ENCODE measurements around the gene ZNF554. TPM values are rescaled to one million over a fixed set of nuclear protein-coding genes. Genes with fewer than 3 reads are reported as not detected.

ZNF554 gene
- total and polyA plus RNA-seq, 4 donors: 1.1 to 8.8 (median 4.0) TPM

DNA sequence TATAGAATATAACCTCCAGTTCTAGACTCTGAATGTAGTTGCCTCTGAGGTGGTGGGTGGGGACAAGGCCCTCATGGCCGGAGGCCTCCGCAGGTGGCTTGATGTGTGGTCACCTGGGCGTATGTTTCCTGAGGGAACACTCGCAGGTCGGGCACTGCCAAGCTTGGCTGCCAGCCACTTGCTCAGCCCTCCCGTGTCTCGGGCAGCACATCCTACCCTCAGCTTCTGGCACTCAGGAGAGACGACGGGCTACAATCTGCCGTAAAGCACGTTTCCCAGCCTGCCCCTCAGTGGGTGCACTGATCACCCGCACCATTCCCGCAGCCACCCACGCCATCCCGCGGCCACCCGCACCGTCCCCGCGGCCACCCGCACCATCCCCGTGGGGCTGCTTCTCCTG, 19.2 kb upstream of the ZNF554 start:
- no peak overlapping the region for H3K27ac ChIP-seq (ENCODE audit: low read depth in 1 of 2, low read length in 1 of 2)

DNA sequence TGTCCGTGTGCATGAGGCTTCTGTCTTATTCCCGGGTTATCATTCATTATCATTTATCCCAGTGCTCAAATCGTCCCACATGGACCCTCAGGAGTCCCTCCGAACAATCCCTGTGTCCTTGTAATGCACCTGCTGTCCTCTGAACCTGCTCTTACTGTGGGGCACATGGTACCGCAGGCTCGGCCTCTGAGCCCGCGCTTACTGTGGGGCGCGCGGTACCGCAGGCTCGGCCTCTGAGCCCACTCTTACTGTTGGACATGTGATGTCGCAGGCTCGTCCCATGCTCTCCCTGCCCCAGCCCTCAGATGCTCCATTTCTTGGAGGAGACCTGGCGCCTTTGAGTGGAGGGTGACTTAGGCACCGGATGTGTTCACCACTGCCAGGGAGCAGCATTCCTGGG, 16.8 kb upstream of the ZNF554 start:
- Histone ChIP-seq H3K9me3 (ENCODE audit: control insufficient read depth in 4 of 4, insufficient read depth in 3 of 4, low read length in 3 of 4) (peaks cover 0 to 5% (median 0%) of the 10 kb centered on the region in 4 donors), H3K27me3 (ENCODE audit: control insufficient read depth in 3 of 3, insufficient read depth in 3 of 3, low read length in 2 of 3) (no peaks in the 10 kb centered on the region), H3K4me1 (ENCODE audit: control insufficient read depth in 5 of 5, insufficient read depth in 5 of 5, low read length in 5 of 5) (no peaks in the 10 kb centered on the region), H3K36me3 (ENCODE audit: control insufficient read depth in 4 of 4, insufficient read depth in 4 of 4, low read length in 4 of 4) (peaks cover 6 to 58% (median 18%) of the 10 kb centered on the region in 4 donors), H3K4me3 (no peak overlapping the region), H3K27ac (ENCODE audit: low read depth in 1 of 2, low read length in 1 of 2) (no peak overlapping the region), H3K9ac (ENCODE audit: insufficient read depth in 1 of 2, low read length in 2 of 2) (no peak overlapping the region)
- 97 to 98% methylated on average over 17 of the region's 17 CpGs for WGBS, 2 donors
- ATAC-seq (ENCODE audit: insufficient read depth, low FRiP score) (no peak), DNase-seq (no peak)
- TF ChIP-seq, protein P1, sequence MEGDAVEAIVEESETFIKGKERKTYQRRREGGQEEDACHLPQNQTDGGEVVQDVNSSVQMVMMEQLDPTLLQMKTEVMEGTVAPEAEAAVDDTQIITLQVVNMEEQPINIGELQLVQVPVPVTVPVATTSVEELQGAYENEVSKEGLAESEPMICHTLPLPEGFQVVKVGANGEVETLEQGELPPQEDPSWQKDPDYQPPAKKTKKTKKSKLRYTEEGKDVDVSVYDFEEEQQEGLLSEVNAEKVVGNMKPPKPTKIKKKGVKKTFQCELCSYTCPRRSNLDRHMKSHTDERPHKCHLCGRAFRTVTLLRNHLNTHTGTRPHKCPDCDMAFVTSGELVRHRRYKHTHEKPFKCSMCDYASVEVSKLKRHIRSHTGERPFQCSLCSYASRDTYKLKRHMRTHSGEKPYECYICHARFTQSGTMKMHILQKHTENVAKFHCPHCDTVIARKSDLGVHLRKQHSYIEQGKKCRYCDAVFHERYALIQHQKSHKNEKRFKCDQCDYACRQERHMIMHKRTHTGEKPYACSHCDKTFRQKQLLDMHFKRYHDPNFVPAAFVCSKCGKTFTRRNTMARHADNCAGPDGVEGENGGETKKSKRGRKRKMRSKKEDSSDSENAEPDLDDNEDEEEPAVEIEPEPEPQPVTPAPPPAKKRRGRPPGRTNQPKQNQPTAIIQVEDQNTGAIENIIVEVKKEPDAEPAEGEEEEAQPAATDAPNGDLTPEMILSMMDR (IDR thresholded peaks at IDR 0.05; ENCODE audit: control extremely low read depth, extremely low read depth): no peak

More for the DNA sequence above, 19.2 kb upstream of the ZNF554 start:
- H3K4me3 ChIP-seq: no peak overlapping the region
- ATAC-seq (ENCODE audit: insufficient read depth, low FRiP score) (no peak), DNase-seq (no peak)
- H3K36me3 ChIP-seq (ENCODE audit: control insufficient read depth in 4 of 4, insufficient read depth in 4 of 4, low read length in 4 of 4): peaks cover 2 to 55% (median 18%) of the 10 kb centered on the region in 4 donors
- H3K4me1 ChIP-seq (ENCODE audit: control insufficient read depth in 5 of 5, insufficient read depth in 5 of 5, low read length in 5 of 5): no peaks in the 10 kb centered on the region
- 96% methylated on average over 22 of the region's 22 CpGs for WGBS, 2 donors
- H3K9ac ChIP-seq (ENCODE audit: insufficient read depth in 1 of 2, low read length in 2 of 2): no peak overlapping the region
- H3K27me3 ChIP-seq (ENCODE audit: control insufficient read depth in 3 of 3, insufficient read depth in 3 of 3, low read length in 2 of 3): no peaks in the 10 kb centered on the region
- peaks cover 0 to 2% (median 0%) of the 10 kb centered on the region in 4 donors for H3K9me3 ChIP-seq (ENCODE audit: control insufficient read depth in 4 of 4, insufficient read depth in 3 of 4, low read length in 3 of 4)
- TF ChIP-seq, protein P1 (IDR thresholded peaks at IDR 0.05; ENCODE audit: control extremely low read depth, extremely low read depth): no peak

DNA sequence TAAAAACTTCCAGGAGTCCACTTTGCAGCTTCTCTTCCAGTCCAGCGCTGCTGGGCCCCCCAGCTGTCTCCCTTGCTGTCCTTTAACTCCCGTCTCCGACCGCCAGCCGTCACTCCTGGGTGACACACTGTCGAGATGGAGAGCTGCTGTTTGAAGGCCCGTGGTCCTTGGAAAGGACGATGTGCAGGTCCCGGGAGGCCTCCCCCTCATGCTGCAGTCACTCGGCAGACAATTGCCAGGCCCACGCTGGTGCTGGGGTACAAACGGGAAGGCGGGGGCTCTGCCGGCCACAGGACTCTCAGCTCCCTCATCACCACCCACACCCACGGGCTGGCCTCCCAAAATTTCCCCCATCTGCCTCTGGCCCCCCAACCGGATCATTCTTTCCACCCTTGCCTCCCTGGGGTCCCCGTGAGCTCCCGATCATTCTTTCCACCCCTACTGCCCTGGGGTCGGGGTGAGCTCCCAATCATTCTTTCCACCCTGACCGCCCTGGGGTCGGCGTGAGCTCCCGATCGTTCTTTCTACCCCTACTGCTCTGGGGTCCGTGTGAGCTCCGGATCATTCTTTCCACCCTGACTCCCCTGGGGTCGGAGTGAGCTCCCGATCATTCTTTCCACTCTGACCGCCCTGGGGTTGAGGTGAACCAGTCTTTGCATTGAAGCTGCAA, 16.0 kb upstream of the ZNF554 start:
- H3K27ac ChIP-seq (ENCODE audit: low read depth in 1 of 2, low read length in 1 of 2): no peak overlapping the region
- peaks cover 0 to 5% (median 0%) of the 10 kb centered on the region in 4 donors for H3K9me3 ChIP-seq (ENCODE audit: control insufficient read depth in 4 of 4, insufficient read depth in 3 of 4, low read length in 3 of 4)
- no peaks in the 10 kb centered on the region for H3K27me3 ChIP-seq (ENCODE audit: control insufficient read depth in 3 of 3, insufficient read depth in 3 of 3, low read length in 2 of 3)
- no peak overlapping the region for H3K4me3 ChIP-seq
- H3K36me3 ChIP-seq (ENCODE audit: control insufficient read depth in 4 of 4, insufficient read depth in 4 of 4, low read length in 4 of 4): peaks cover 6 to 61% (median 16%) of the 10 kb centered on the region in 4 donors
- WGBS, 2 donors: 95 to 96% methylated on average over 29 of the region's 29 CpGs
- ATAC-seq (ENCODE audit: insufficient read depth, low FRiP score): no peak
- no peaks in the 10 kb centered on the region for H3K4me1 ChIP-seq (ENCODE audit: control insufficient read depth in 5 of 5, insufficient read depth in 5 of 5, low read length in 5 of 5)
- H3K9ac ChIP-seq (ENCODE audit: insufficient read depth in 1 of 2, low read length in 2 of 2): no peak overlapping the region
- no peak for DNase-seq
- TF ChIP-seq, protein P1 (IDR thresholded peaks at IDR 0.05; ENCODE audit: control extremely low read depth, extremely low read depth): no peak

Measured in lung (tissue), 12 donors.